RPMI8226 (cell line): ENCODE measurements around the gene WFDC8.
A peak's percentile ranks its signal among the peaks of the same experiment; 100 is the strongest.

Experiments used
- DNase-seq: peaks from one replicate; pipeline ENCODE4 v3.0.0-alpha.2; 2015

The WFDC8 gene

DNA sequence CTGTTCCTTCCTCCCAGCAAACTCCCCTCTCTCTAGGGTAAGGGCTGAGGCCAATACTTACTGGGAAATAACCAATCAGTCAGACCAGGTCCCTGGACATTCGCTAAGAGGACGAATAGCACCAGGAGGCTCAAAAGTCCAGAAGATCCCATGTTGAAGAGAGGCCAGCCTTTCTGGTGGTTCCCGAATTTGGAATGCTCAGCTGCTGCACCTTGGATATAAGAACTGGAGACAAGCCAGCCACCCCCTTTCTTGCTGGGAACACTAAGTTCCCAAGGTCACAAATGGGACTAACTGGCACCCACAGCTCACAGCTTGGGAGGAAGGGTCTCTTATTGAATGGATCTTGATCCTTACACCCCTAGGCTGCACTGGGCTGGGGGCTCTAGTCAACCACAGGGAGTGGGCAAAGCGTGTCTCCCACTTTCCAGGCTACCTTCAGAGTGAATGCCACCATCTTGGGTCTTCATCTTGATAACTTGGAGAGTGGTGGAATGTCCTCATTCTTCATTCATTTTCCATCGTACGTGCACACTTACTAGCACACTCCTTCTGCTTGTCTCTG lies 31.8 kb downstream of the WFDC8 start, which contains the start of gene EPPIN:
Gene EPPIN (minus strand): TSS at position 196 of the 565 bp plus-strand sequence. CDS start 44 bp downstream, at position 152.
- no peak for DNase-seq

DNA sequence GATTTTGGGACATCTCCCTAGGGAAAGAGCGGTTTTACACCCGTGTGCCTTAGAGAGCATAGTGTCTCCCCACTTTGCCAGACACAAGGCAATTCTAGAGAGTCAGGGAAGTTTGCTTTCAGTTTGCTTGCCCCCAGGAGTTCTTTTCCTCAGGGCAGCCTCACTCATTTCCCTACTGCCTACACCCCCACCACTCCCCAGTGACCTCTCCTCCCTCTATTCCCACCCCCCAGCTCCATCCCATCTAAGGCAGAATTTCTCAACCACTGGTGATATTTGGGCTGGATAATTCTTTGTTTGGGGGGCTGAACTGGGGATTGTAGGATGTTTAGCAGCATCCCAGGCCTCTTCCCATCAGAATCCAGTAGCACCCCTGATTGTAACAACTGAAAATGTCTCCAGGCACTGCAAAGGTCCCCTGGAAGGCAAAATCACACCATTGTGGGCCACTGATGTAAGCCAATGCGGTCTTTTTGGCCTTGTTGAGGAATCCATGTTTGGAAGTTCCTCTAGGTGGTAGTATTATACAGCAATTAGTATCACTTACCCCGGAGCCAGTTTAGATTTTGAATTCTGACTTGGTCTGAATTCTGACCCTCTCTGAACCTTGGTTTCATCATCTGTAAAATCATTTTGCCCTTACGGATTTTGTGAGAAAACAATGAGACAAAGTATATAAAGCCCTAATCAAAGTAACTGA lies 33.2 kb downstream of the WFDC8 start:
- DNase-seq, result peak; percentile 6

DNA sequence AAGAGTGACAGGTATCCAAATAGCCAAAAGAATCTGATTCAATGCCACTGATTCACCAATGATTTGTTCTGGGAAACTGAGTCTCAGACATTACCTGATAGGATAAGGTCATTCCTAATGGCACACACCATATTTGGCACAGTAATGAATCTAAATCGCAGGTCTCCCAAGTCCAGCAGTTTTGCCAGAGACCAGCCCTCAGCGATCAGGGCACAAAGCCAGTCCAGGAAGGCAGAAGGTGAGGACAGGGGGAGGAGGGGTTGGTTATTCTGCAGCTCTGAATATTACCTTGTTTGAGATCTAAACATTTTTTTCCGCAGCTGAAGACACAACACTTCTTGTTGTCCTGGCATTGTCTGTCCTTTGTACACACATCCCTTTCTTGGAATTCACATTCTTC lies 33.7 kb downstream of the WFDC8 start:
- DNase-seq, result no peak

DNA sequence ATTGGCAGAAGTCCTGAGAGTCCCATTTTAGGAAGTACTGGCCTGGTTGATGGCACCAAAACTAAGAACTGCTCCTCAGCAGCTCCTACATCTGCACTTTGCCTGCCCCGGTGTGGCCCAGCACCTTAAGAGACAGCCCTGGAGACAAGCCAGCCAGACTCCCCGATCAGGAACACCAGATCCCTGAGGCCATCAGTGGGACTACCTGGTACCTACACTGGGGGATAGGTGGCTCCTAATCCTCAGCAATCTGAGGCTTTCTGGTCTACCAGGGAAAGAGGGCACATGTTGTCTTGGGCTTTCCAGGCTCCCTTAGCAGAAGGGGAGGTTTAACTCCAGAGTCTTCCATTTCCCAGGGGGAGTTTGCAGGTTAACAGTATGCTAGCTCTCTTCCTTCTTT lies 39.7 kb downstream of the WFDC8 start, which contains the start of gene WFDC6:
Gene WFDC6 (minus strand): TSS at position 101 of the 400 bp plus-strand sequence. CDS start 75 bp downstream, at position 26.
- DNase-seq, result no peak

DNA sequence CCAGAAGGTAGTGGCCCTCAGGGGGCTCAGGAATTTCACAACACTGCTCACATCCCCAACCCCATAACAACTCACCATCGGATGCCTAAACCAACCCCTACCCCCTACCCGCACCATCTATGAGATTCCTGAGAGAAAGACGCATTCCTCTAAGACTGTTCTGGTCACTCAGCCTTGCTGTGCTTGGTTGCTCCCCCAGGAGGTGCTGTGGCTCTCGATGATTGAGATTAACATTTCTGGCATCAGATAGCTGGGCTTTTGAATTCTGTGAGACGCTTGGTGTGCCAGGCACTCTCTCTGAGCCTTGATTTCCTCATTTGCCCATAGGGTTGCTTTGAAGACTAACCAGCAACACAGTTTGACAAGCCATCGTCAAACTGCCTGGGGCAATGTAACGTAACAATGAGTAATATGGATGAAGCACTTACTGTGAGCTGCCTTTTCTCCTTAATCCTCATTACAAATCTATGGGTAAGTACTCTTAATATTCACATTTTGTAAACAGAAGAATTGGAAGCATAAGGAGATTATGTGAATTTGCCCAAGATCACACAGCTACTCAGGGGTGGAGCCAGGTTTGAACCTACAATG lies 40.8 kb downstream of the WFDC8 start:
- no peak for DNase-seq

GRCh38 chr20:45527294-45527693 lies 51.8 kb downstream of the WFDC8 start:
- no peak for DNase-seq

GRCh38 chr20:45523821-45524220 lies 55.3 kb downstream of the WFDC8 start:
- DNase-seq, result no peak

DNA sequence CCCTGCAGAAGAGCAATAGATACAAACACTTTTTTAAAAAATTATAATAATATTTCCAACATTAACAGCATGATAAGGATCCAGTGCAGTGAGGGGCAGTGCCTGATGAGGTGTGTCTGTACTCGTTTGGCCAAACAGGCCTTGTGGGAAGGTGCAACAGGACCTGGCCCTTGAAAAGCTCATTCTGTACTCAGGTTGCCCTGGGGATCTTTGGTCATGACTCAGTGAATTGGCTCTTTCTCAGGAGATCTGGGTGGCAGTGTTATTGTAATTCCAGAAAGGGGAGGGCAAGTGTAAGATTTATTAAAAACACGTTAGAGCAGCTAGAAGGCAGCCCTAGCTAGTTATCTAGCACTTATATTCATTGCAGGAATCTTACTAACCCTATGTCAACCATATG lies 60.8 kb downstream of the WFDC8 start:
- DNase-seq, result no peak

GRCh38 chr20:45515147-45515913 lies 63.8 kb downstream of the WFDC8 start, which contains the start of gene SPINT3:
SPINT3 (minus strand) TSS chr20:45515622; CDS start chr20:45515608, 14 bp downstream.
- DNase-seq, result no peak

DNA sequence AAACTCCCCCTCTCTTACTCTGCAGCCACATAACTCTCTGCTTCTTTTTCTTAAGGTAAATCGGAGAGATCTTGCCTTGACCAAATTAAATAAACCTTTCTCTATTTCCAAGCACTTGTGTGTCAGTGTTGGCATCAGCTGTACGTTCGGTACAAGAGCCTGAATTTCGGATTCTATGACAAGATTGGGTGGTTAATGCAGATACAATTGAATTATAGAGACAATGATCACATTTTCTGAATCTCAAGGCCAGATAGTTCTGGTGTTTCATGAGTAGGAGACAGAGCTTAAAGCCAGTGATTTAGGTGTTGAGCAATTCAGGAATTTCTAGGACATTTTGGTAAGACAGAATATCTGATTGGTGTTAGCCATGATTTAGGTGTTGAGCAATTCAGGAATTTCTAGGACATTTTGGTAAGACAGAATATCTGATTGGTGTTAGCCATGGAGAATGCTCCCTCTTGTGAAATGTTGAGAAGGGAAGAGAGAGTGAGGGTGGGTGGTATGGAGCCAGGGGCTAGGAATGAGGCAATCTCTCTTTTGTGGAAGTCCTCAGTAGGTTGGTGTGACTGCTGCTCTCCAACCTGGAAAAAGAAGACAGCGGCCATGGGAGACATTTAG lies 68.7 kb downstream of the WFDC8 start:
- DNase-seq, result no peak

- DNase-seq, result no peak
Measured at GRCh38 chr20:45509091-45509490, 70.0 kb downstream of the WFDC8 start.

DNA sequence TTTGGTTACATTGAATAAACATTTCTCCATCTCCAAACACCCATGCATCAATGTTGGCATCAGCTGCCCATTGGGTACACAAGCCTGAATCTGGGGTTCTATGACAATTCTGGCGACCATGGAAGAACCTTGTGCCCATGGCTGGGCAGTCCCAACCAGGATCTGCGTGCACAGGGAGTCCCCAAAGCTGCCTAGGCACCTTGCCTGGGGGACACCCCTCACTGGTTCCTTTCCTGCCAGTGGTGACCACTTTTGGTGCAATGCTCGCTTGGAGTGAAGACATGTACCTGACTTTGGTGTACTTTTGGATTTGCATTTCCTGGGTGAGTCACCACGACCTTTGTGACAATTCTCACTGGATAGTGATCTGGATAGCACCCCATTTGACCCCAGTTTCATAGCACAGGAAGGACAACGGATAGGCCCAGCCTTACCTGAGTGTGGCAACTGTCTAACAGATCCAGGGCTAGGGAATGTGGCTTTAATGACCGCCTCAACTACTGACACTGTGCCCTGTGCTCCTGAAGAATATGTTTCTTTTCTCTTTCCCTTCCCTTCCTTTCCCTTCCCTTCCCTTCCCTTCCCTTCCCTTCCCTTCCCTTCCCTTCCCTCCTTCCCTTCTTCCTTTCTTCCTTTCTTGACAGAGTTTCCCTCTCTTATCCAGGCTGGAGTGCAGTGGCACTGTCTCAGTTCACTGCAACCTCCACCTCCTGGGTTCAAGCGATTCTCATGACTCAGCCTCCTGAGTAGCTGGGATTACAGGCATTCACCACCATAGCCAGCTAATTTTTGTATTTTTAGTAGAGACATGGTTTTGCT lies 70.8 kb downstream of the WFDC8 start:
- no peak for DNase-seq

DNA sequence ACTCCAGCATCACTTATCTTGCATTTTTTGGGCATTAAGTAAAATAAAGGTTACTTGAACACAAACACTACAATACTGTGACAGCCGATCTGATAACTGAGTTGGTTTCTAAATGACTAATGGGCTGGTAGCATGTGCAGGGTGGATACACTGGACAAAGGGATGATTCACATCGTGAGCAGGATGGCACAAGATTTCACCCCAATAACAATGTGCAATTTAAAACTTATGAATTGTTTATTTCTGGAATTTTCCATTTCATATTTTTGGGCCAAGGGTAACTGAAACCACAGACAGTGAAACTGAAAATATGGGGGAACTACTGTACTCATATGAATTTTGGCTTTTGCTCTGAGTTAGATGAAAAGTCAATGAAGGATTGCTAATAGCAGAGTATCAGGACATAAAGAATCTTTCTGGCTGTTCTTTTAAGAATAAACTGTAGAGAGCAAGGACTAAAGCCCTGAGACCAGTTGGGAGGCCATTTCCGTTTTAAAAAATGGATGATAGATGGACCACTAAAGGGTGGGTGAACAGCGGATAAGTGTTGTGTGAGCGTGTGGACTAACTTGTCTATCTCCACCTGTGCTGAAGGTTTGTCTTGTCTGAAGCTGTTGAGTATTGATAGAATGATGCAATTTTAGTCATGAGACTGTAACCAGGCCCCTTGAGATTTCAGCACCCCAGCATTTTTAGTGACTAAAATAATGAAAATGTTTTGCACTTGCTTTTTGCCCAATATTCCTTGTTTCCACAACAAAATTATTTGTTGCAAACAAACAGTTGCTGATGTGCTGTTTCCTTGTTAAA lies 71.9 kb downstream of the WFDC8 start:
- no peak for DNase-seq

- no peak for DNase-seq
Measured at GRCh38 chr20:45506398-45506797, 72.7 kb downstream of the WFDC8 start.

- DNase-seq, result no peak
Measured at GRCh38 chr20:45503403-45503802, 75.7 kb downstream of the WFDC8 start.

DNA sequence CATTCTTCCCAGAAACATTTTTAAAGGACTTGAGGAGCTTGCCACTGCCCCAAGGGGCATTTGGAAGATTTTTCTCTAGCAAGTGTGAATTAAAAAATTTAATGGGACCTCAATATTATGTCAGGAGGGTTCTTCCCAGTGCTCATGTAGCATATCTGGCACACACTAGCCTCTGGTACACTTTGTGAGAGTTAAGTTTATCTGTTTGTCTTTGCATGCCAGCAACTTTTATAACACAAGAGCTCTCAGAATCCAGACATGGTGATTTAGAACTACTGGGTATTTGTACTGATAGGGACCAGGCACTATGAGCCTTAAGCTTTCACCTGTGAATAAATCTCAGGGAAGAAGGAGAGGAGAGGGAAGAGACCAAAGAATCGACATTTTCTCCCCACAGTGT lies 76.5 kb downstream of the WFDC8 start:
- no peak for DNase-seq
